ENCODE results near the gene PREX1. TPM values are rescaled to one million over a fixed set of nuclear protein-coding genes. Genes with fewer than 3 reads are reported as not detected.

Gene PREX1
- total and polyA plus RNA-seq, 2 donors (not counting 3 experiments of a cell fraction or from before 2014, with no cell fraction given), result 51.3 to 72.9 TPM

DNA sequence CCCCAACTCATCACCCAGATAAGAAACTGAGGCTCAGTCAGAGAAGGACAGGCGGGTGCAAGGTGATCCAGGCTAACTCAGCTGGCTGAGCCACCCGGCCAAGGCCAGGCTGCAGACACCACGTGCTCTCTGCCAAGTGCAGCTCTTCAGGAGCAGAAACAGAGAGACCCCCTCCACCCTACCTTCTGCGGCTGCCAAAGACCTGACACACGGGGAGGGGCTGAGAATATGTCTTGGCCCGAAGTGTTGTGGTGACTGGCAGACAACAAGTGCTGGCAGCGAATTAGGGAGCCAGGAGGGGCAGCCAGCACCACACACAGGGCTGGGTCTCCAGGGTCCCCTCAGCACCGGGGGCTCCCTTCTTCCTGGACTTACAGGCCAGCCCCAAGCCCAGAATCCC is 22.5 kb downstream of the PREX1 start:
- CTCF ChIA-PET, result interaction anchor here (1.2 to 1.4 kb wide), 2 partner anchors 18 to 148 kb away, joined by 3 read pairs; no protein-coding TSS in a partner anchor

More for the DNA sequence above, 22.5 kb downstream of the PREX1 start:
- Histone ChIP-seq H3K9ac (replicated peaks; ENCODE audit: extremely low read depth, insufficient read depth, low read length) (no peak overlapping the region), H3K79me2 (ENCODE audit: control insufficient read depth, insufficient read depth, low read length) (peaks cover 100% of the 10 kb centered on the region), H3K4me1 (ENCODE audit: control insufficient read depth, extremely low read depth, insufficient read depth, low read length) (peaks cover 3% of the 10 kb centered on the region), H3K9me3 (replicated peaks; ENCODE audit: control insufficient read depth, insufficient read depth, low read length) (no peaks in the 10 kb centered on the region), H3K4me3 (replicated peaks in 1 of 3; ENCODE audit: insufficient read depth in 1 of 3, low read depth in 1 of 3, low read length in 3 of 3) (no peak overlapping the region), H3K27ac (ENCODE audit: insufficient read depth, low read depth, low read length) (no peak overlapping the region), H3K9me1 (replicated peaks; ENCODE audit: control insufficient read depth, extremely low read depth, insufficient read depth, low read length) (no peaks in the 10 kb centered on the region), H4K20me1 (replicated peaks; ENCODE audit: control insufficient read depth, extremely low read depth, insufficient read depth, low read length) (peaks cover 2% of the 10 kb centered on the region), H3K27me3 (ENCODE audit: control insufficient read depth in 2 of 2, insufficient read depth in 2 of 2, low read length in 2 of 2) (no peaks in the 10 kb centered on the region), H3K4me2 (ENCODE audit: insufficient read depth, low read length) (no peak overlapping the region), H3K36me3 (ENCODE audit: control insufficient read depth in 2 of 2, extremely low read depth in 1 of 2, insufficient read depth in 2 of 2, low read length in 2 of 2) (no peaks in the 10 kb centered on the region), H2AFZ (ENCODE audit: low read depth, low read length) (no peak overlapping the region)
- intact Hi-C loops (cut with micrococcal nuclease) (no loop called here), dilution Hi-C loops (cut with MboI; ENCODE audit: extremely low pct_ligation_motif_present, low sequenced_read_pairs) (no loop called here)
- BruUV-seq (replicated peaks), result no TSS peak
- FAIRE-seq (no peak), DNase-seq (ENCODE audit: low read depth, low spot score) (no peak)
- TF ChIP-seq GATA2 (IDR thresholded peaks at IDR 0.05; ENCODE audit: insufficient read depth, insufficient read length, low read depth, low read length), result no peak
- no peak for TF ChIP-seq FOS (IDR thresholded peaks at IDR 0.05; ENCODE audit: borderline replicate concordance, insufficient read depth, low read length)
- no peak for TF ChIP-seq EZH2 (IDR thresholded peaks at IDR 0.05; ENCODE audit: borderline replicate concordance, low read depth, low read length, severe bottlenecking)
- TF ChIP-seq JUN (IDR thresholded peaks at IDR 0.05; ENCODE audit: borderline replicate concordance, insufficient read depth, insufficient read length, low read depth), result no peak
- TF ChIP-seq, protein P1, sequence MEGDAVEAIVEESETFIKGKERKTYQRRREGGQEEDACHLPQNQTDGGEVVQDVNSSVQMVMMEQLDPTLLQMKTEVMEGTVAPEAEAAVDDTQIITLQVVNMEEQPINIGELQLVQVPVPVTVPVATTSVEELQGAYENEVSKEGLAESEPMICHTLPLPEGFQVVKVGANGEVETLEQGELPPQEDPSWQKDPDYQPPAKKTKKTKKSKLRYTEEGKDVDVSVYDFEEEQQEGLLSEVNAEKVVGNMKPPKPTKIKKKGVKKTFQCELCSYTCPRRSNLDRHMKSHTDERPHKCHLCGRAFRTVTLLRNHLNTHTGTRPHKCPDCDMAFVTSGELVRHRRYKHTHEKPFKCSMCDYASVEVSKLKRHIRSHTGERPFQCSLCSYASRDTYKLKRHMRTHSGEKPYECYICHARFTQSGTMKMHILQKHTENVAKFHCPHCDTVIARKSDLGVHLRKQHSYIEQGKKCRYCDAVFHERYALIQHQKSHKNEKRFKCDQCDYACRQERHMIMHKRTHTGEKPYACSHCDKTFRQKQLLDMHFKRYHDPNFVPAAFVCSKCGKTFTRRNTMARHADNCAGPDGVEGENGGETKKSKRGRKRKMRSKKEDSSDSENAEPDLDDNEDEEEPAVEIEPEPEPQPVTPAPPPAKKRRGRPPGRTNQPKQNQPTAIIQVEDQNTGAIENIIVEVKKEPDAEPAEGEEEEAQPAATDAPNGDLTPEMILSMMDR (IDR thresholded peaks at IDR 0.05; ENCODE audit: extremely low read depth in 1 of 2, insufficient read depth in 1 of 2, low read depth in 1 of 2, low read length in 2 of 2), result no peak
- TF ChIP-seq POLR2AphosphoS5 (IDR thresholded peaks at IDR 0.05; ENCODE audit: insufficient read depth, low read depth, low read length), result no peak
- TF ChIP-seq, protein P2, sequence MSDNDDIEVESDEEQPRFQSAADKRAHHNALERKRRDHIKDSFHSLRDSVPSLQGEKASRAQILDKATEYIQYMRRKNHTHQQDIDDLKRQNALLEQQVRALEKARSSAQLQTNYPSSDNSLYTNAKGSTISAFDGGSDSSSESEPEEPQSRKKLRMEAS (IDR thresholded peaks at IDR 0.05; ENCODE audit: insufficient read depth, insufficient read length), result no peak
- no peak for TF ChIP-seq POLR2A (IDR thresholded peaks at IDR 0.05; ENCODE audit: low read depth, low read length)
- no peak for TF ChIP-seq MYC (IDR thresholded peaks at IDR 0.05; ENCODE audit: low read depth, low read length)
- POLR2A ChIA-PET, result no interaction called here
